ENCODE results near the gene HDAC4.

Gene HDAC4

DNA sequence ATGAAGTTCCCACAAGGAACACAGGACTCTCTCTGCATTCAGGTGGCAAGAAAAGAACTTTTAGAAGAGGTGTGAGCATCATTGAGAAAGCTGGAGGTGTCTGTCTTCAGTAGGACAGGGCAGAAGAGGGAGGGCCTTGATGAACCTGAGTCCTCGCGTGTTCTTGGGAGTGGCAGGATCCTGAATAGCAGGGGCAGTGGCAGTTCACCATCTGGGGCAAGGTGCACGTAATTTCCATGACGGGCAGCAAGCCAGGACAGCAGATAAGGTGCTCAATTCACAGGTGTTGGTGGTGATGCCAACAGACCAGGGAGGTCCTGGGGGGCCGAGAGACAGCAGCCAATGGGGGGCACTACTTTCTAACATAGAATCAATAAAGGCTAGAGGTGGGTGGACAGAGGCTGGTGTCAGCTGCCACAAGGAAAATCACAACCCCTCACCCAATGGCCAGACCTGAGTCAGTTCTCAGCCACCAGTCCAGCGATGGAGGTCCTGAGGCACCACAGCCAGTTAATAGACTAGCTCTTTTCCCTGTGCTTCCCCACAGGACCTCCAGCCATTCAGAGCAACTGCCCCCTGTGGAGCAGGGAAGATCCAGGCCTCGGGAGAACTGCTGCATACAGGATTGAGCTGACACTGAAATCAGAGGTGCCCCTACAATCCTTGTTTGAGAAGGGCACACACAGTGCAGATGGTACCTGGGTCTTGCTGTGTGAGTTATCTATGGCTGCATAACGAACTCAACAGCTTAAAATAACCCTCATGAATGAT is 10.9 kb upstream of the HDAC4 start:
- TF ChIP-seq GATA2 (IDR thresholded peaks at IDR 0.05; ENCODE audit: low read depth, low read length): no peak
- no peak for TF ChIP-seq GATA3 (IDR thresholded peaks at IDR 0.05; ENCODE audit: low read depth, low read length)

DNA sequence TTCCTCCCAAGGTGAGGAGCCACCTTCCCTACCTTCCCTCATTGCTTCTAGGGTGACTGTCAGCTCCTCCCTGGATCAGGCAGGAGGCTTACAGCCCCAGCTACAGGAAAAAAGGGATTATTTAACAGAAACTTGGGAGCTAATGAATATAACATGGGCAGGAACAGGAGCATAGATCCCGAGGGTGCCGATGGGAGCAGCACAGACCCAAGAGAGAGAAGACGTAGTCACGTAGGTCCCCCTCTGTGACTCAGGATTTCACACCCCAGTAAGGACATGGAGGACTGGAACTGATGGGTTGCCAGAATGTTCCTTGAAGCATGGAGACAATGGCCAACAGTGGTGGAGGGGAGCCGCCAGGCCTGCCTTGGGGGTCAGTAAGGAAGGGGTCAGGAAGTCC is 10.3 kb upstream of the HDAC4 start:
- TF ChIP-seq GATA3 (IDR thresholded peaks at IDR 0.05; ENCODE audit: low read depth, low read length) (no peak), GATA2 (IDR thresholded peaks at IDR 0.05; ENCODE audit: low read depth, low read length) (no peak)

DNA sequence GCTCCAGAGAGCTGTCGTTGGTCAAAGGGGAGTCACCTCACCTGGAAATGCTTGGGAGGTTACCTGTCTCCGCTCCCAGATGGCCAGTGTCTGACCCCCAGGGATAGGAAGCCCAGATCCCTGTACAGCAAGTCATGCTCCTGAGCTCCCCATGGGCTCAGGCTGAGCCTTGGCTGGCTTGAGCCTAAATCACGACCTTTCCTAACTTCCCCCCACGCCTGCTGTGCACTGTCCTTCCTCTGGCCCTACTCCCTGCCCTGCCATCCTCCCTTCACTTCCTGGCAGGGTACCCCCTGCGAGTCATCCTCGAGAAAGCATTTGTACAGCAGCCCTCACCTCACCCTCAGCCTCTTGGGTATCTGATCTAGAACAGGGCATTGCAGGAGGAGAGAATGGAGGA is 9.2 kb upstream of the HDAC4 start:
- TF ChIP-seq GATA2 (IDR thresholded peaks at IDR 0.05; ENCODE audit: low read depth, low read length): no peak
- no peak for TF ChIP-seq GATA3 (IDR thresholded peaks at IDR 0.05; ENCODE audit: low read depth, low read length)

DNA sequence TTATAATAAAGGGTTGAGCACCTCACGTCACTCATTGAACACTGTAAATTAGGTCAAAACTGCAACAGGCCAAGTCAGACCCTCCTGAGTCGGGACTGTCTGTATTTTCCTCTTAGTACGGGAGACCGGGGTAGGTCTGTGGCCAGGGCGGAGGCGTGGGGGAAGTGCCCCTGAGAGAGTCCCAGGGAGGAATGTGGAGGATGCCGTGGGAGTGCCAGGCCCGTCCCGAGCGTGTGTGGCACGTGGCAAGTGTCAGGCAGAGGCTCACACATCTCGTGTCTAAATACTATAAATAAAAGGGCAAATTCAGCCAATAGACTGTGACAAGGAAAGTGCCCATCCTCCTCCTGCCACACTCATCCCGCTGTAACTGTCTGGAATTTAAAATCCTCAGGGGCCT is 6.3 kb upstream of the HDAC4 start:
- TF ChIP-seq GATA3 (IDR thresholded peaks at IDR 0.05; ENCODE audit: low read depth, low read length): no peak
- no peak for TF ChIP-seq GATA2 (IDR thresholded peaks at IDR 0.05; ENCODE audit: low read depth, low read length)

DNA sequence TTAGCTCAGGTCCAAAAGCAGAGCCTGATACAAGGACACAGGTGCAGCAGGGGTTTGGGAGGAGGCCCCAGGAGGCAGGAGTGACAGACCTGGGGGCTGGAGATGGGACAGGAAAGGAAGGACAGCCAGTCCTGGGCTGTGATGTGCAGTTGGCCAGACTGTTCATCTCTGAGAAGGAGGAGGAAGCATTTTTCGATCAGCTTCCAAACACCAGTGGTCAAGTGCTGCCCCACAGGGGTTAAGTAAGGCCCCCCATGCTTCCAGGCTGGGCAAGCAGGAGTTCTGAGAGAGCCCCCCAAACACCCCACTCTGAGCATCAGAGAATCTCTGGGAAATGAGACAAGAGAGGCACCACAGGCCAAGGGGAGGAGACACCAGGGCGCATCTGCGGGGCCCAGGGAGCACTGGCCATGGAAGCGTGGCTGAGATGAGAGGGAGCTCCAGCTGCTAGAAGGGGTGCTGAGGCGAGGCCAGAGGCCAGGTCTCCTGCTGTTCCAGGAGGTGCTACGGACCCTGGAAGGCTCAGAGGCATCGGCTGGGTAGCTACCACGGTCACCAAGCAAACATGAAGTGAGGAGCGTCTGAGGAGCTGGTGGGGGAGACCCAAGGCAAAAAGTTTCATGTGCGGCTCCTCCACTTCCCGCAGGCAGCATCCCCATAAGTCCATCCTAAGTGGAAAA is 5.6 kb upstream of the HDAC4 start:
- TF ChIP-seq GATA2 (IDR thresholded peaks at IDR 0.05; ENCODE audit: low read depth, low read length) (no peak), GATA3 (IDR thresholded peaks at IDR 0.05; ENCODE audit: low read depth, low read length) (no peak)

DNA sequence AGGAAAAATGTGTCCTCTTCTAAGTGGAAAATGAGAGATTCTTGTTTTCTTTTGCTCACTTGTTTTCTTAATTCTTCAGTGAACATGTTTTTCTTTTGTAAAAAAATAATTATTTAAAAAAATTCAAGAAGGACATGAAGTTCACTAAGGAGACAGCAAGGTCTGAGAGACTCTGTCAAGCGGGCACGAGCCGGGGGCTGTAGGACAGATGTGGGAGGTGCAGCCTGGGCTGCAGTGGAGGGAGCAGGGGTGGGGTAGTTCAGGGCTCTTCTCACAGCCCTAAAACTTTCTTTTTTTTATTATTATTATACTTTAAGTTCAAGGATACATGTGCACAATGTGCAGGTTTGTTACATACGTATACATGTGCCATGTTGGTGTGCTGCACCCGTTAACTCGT is 4.3 kb upstream of the HDAC4 start:
- TF ChIP-seq GATA2 (IDR thresholded peaks at IDR 0.05; ENCODE audit: low read depth, low read length) (no peak), GATA3 (IDR thresholded peaks at IDR 0.05; ENCODE audit: low read depth, low read length) (no peak)

DNA sequence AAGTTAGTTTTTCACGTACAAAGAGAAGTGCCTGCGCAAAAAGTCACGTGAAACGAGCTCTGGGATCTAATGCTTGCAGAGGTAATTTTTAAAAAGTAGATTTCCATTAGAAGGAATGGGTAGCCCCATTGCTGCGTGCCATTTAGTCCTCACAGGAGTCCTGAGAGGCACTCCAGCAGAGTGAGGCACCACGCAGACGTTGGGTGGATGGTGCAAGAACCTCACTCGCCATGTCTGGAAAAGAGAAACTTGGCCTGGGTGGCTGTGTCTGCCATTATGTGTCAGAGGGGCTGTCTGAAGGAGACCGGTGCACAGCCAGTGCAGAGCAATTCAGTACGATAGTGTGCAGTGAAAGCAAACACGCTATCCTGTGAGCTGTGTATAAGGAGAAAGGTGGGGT is 1.8 kb upstream of the HDAC4 start:
- TF ChIP-seq GATA2 (IDR thresholded peaks at IDR 0.05; ENCODE audit: low read depth, low read length): no peak
- no peak for TF ChIP-seq GATA3 (IDR thresholded peaks at IDR 0.05; ENCODE audit: low read depth, low read length)

DNA sequence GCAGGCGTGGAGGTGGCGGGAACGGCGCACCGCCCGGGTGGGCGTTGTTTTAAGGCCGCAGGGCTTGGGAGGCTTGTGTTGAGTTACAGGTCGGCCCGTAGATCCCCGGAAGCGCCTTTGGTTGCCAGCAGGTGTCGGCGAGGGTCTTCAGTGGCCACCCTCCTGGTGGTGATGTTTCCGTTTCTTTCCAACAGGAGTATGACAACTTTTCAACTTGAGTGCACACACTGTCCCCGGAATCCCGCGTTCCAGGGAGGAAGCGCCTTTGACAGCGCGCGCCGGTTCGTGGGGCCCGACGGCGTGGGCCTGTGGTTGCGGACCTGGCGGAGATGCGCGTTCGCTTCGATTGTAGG is 1.0 kb upstream of the HDAC4 start:
- TF ChIP-seq GATA2 (IDR thresholded peaks at IDR 0.05; ENCODE audit: low read depth, low read length) (no peak), GATA3 (IDR thresholded peaks at IDR 0.05; ENCODE audit: low read depth, low read length) (no peak)

DNA sequence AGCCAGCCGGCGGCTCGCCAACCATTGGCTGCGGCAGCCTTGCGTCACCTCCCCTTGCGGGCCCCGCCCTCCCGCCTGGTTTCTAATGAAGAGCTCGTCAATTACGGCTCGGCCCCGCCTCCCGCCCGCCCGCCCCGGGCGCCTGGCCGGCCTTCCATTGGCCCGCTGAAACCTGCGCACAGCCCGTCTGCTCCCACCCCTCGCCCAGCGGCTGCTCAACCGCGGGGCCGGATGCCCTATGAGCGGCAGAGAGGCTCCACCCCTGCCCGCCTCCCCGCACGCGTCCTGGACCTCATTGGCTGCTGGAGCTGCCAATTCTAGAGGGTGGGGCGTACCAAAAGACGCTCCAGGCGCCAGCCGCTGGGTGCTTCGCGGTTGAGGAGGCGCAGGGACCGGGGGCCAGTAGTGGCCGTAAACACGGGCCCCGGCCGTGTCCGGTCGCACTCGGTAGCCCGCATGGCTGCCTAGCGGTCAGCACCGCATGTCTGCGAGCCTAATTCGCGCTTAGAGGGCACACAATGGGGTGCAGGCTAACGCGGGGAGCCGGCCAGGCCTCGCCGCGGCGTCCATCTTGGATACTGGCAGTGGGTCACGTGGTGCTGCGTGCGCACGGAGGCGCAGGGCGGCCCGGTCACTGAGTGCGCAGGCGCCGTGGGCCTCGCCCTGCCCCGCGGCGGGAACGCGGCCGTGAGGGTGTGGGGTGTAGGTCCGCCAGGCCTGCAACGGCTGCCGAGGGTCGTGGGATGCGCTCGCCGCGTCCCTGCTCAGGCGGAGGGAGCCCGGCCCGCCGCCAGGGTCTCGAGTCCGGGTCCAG is 454 bp upstream of the HDAC4 start:
- TF ChIP-seq GATA3 (IDR thresholded peaks at IDR 0.05; ENCODE audit: low read depth, low read length): no peak
- no peak for TF ChIP-seq GATA2 (IDR thresholded peaks at IDR 0.05; ENCODE audit: low read depth, low read length)

DNA sequence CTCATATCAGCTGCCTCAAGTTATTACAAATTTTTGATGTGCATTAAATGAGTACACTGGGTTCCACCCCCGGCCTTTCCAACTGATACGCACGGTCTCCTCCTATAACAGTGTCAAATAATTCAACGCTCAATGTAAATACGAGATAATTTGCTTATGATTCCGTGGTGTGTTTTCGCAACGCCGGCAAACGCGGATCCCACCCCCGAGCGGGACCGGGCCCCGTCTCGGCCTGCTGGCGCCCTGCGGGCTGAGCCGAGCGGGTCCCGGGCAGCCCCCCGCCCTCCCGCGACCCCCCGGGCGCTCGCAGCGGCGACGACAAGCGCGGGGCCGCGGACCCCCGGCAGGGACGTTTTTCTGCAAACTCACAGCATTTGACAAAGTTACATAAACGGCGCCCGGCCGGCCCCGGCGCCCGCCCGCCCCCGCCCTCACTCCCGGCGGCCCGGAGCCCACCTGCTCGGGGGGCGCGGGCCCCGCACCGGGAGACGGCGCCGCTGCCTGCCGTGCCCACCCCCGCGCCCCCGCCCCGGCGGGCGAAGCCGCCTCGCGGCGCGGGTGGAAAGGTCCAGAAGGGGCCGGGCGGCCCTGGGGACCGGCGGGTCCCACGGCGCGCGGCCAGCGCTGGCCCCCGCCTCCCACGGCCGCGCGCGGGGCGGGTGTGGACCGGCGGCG is 762 bp downstream of the HDAC4 start:
- TF ChIP-seq GATA2 (IDR thresholded peaks at IDR 0.05; ENCODE audit: low read depth, low read length): no peak
- TF ChIP-seq GATA3 (IDR thresholded peaks at IDR 0.05; ENCODE audit: low read depth, low read length): no peak

DNA sequence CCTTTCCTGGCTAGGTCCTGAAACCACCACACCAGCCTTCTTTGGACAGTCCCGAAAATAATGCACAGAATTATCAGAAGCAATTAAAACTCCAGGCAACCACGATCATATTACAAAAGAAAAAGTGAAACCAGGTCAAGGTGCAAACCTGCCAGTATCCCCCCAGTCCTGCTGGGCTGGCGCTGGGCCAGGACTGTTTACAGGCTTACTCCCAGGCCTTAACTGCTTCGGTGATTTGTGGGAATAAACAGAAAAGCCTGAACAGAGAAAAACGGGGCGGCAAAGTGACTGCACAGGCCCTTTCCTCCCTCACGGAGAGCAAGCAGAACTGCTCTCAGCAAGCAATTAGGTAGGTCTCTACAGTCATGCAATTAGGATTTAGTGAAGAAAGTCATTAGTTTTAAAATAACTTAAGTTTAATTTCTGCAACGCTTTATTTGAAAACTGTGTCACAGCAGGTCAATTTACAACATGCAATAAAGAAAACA is 1.3 kb downstream of the HDAC4 start:
- TF ChIP-seq GATA2 (IDR thresholded peaks at IDR 0.05; ENCODE audit: low read depth, low read length) (no peak), GATA3 (IDR thresholded peaks at IDR 0.05; ENCODE audit: low read depth, low read length) (no peak)

DNA sequence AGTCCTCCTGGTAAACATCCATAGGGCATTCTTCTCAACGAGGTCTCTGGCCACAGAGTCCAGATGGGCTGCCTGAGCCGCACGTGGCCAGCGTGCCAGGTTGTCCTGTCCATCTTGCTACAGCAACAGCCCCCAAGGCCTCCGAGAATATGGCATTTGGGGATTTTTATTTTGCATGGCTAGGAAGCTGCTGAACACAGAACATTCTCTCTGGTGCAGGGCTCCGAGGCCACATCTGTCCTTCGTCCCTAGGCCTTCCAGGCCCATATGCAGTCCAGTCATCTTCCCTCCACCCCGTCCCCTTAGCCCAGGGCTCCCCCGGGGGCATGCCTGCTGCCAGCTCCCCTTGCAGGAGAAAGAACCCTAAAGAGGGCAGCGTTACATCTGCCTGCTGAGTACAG is 2.3 kb downstream of the HDAC4 start:
- TF ChIP-seq GATA2 (IDR thresholded peaks at IDR 0.05; ENCODE audit: low read depth, low read length) (no peak), GATA3 (IDR thresholded peaks at IDR 0.05; ENCODE audit: low read depth, low read length) (no peak)

DNA sequence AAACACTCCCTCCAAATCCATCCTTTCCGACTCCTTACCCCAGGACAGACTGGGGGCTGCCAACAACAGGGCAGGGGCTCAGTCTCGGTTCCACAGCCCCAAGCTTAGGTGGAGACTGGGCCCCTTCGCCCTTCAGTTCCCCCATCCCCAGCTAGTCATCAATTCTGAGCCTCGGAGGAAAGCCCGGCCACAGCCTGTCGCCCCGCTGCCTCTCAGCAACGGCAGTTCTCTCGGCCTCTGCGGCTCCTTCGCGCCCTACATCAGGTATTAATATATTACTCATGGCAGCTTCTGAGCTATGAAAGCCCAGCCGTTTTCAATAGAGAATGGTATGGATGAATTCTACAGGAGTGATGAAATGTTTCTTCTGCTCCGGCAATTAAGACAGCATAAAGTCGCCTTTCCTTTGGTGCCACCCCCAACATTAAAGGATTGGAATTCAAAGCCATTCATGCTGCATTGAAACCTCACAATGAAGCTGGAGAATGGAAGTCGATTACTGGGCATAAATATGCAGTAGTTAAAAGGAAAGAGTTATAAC is 2.8 kb downstream of the HDAC4 start:
- no peak for TF ChIP-seq GATA3 (IDR thresholded peaks at IDR 0.05; ENCODE audit: low read depth, low read length)
- no peak for TF ChIP-seq GATA2 (IDR thresholded peaks at IDR 0.05; ENCODE audit: low read depth, low read length)

Data from SH-SY5Y (cell line).